GM18909 (cell line): ENCODE measurements around the gene FEZ2.

ENCODE experiments used
- ATAC-seq: cut with Tn5 transposase; IDR thresholded peaks from one replicate; pipeline ENCODE4 v1.9.1; 2021; ENCODE audit warnings: mild to moderate bottlenecking; ENCODE audit not compliant: unreplicated experiment, poor library complexity

Gene FEZ2

DNA sequence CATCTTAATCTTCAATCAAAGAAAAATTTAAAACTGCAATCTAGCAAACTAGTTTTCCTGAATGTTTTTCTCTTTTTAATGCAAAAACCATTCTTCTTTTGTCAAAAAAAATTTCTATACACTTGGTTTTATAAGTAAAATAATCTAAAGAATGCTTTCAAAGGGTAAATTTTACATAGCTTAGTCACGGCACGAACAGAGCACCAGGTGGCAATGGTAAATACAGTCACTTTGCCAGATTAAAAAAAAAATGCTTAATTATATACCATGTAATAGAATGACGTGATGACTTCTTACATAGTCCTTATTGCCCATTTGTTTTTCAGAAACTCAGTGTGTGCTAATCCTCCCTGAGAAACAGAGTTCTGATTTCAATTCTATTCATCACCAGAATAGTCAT, 10.4 kb downstream of the FEZ2 start:
- ATAC-seq: no peak

DNA sequence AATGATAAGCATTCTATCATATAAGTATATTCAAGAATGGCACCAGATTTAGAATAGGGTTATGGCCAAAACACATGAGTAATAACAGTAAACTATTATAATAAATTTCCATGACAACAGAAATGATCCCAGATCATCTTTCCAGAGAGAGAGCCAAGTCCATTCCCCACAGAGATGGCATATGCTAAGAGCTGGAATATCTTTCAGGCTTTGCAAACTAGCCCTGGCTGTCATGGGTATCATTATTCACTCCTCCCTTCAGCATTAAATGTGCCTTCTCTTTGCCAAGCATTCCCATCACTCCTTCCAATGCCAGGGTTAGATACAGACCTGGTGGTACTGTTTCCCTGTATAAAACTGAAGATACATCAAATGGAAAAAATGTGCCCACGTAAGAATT, 10.9 kb downstream of the FEZ2 start:
- no peak for ATAC-seq

DNA sequence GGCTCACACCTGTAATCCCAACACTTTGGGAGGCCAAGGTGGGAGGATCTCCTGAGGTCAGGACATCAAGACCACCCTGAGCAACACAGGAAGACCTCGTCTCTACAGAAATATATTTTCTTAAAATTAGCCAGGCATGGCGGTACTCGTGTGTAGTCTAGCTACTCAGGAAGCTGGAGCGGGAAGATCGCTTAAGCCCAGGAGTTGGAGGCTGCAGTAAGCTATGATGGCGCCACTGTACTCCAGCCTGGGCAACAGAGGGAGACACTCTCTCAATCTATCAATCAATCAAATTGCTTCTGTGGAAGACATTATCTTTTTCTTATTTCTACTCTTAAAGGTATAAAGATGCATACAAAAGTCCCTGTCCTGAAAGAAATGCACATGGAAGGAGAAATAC, 11.3 kb downstream of the FEZ2 start:
- no peak for ATAC-seq

DNA sequence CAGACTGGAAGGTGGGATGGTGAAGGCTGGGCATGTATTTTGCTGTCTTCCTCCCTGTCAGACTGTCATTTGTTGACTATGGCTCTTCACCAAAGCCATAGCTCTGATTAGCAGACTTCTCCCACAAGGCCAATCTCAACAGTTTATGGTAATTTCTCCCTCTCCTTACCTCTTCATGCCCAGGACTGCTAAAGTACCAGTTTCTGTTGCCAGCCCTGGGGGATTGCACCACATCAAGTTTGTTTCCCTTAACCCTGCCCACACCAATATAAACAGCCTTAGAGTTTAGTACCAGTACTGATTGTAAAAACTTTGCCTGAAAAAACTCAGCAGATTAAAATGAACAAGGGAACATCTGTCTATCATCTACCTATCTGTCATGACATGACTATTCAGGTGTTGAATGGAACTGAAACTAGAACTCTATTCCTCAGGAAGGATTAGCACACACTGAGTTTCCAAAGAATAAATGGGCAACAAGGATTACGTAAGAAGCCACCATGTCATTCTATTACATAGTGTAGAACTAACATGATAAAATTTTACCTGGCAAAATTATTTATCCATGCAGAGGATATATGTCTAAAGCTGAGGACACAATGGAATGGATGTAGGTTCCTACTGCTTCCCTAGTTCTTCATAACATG, 13.7 kb downstream of the FEZ2 start:
- ATAC-seq: no peak

DNA sequence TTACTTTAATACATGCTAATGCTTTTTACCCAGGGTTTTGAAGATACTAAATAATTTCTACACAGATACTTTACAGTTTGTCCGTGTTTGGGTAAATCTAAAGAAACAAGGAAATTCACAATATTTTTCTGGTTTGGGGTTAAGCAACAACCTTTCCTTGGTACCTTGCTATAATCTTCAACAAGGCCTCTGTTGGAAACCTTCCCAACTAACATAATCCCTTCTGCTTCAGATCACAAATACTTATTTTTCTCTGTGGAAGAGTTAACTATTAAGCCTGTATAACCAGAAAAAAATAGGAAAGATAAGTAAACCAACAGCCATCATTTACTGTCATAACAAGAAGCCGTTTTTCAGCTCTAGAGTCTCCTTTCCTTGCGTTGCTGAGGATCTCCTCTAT, 15.0 kb downstream of the FEZ2 start:
- no peak for ATAC-seq

DNA sequence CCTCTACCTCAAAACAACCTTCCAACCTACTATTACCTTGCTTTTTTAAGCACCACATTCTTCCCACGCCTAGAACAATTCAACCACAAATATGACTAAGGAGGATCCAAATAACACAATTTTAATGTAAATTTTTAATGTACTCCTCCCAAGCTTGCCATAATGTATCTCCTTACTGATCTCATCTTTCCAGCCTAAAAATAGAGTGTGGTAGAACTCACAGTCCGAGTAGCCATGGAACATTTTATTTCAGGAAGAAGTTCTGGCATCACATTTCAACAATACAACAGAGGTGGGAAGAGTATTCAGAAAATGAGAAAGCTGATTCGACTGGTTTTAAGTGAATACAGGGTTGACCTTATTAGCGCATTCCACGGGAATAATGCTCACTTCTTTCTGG, 15.4 kb downstream of the FEZ2 start:
- no peak for ATAC-seq

DNA sequence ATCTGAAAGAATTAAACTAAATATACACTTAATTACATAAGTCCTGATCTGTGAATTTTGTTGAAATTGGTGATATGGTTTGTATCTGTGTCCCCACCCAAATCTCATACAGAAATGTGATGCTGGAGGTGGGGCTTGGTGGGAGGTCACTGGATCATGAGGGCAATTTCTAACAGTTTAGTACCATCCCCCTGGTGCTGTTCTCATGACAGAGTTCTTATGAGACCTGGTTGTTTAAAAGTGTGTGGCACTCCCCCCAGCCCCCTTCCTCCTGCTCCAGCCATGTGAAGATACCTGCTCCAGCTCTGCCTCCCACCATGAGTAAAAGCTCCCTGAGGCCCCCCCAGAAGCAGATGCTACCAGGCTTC, 18.7 kb downstream of the FEZ2 start:
- ATAC-seq: no peak

DNA sequence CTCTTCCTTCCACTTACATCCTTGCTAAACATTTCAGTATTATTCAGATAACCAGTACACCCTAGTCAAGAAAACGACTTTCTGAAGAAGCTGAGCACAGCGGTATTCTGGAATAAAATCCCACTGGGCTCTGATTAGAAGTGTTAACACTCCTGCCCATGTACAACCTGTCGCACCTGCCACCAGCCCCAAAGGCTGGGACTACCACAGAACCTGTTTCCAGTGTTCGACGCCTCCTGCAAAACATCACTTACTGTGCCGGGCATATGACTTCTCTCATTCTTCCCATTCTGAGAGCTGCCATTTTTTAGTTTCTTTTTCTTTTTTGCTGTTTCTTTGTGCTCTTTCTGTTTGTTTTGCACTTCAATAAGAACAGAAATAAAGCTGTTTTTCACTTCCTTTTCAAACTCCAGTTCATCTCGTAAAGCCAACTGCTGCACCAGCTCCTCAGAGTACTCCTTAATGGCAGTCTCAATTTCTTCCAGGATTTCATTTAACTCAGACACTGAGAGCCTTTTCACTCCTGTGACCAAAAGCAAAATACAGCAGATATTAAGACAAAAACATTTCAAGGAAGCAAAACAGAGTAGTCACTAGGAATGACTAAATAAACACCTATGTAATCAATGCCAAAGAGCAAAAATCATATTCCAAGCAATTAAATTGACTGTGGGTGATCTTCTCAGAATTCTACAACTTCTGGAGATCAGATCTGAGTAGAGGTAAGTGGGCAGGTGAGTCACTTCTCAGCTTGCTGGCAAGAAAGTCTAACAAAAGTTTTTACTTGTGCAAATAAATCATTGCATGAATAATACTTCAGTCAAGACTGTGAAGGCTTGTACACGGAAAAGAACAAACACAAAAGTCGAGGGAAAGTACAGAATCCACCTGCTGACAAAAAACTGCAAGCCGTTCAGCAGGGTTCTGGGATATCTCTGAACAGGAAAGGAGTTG, 19.3 kb downstream of the FEZ2 start:
- ATAC-seq: no peak

DNA sequence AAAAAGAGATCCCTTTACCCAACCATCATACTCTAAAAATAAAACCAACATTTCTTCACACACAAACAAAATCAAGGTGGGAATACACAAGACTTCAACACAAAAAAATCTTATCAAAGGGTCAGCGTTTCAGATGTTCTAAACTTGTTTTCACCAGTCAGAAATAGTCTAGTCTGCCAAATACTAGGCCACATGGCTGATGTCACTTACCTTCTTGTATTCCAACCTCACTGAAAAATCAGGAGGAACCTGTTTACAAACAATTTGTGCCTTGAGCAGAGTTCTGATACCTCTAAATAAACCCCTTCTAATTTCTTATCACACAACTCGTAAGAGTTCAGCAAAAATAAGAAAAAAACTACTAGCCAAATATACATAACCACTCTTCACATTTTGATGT, 20.1 kb downstream of the FEZ2 start:
- no peak for ATAC-seq

DNA sequence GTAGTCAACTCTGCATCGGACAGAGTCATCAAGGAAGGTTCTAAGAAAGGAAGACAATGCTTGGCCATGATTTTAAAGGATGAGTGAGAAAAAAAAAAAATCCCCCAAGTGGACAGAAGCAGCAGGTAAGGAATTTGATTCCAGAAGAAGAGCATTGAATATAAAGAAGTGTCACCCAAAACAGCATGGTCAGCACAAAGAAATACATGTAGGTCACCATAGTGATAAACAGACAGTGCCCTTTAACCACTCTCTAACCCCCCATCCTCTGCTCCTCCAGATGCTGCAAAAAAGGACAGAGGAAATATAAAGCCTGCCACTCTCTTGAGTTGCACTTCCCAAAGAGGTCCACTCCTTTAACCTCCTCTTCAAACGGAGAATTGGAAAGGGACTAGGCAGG, 23.4 kb downstream of the FEZ2 start:
- ATAC-seq: no peak

DNA sequence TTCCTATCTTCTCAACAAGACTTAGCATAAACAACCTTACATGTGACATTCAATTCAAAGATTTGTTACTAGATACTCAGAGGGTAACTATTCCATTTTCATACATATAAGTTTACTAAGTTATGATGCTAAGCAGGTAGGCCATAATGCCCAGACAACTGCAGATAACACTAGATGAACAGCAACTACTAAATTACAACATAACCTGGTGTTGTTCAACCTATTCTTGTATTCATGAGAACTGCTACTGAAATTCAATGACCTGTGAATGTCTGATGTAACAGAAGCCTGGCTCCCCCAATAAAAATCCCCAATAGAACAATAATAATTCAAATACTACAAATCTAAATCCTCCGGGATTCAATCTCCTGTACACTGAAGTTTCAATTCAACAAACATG, 24.8 kb downstream of the FEZ2 start:
- ATAC-seq: no peak

DNA sequence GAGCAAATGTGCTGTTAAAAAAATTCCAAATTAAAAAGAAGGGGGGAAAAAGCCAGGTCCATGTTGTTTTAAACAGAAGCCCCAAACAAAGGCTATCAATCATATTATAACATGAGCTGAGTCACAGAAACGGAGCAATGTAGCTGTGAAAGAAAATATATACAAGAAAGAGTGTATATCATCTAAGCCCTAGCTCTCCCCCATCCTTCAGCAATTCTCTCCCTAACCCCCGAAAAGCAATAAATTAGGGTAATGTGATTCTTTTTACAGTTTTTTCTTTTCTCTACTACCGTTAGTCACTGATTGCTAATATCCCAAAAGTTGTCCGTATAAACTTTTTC, 25.3 kb downstream of the FEZ2 start:
- ATAC-seq: no peak

DNA sequence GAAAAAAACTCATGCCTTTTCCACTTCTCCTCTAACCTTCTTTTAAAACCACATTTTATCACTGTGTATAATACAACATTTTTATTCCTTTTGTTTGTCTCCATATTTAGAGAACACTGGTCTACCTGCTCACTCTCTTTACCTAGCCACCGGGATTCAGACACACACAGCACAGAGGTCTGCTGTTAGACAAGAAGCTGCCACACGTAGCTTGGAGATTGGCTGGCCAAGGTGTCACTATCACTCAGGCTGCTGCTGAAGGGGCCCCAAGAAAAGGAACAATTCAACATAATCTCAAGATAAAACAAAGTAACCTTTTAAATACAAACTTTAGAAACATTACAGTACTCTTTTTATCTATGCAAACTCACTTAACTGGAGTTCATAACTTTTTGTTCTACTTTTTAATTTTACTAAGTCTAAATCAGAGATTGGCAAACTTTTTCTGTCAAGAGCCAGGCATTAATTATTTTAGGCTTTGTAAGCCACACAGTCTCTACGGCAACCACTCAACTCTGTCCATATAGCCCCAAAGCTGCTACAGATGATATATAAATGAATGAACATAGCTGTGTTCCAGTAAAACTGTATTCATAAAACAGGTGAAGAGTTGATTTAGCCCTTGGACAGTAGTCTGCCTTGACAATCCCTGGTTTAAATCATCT, 25.8 kb downstream of the FEZ2 start:
- no peak for ATAC-seq

DNA sequence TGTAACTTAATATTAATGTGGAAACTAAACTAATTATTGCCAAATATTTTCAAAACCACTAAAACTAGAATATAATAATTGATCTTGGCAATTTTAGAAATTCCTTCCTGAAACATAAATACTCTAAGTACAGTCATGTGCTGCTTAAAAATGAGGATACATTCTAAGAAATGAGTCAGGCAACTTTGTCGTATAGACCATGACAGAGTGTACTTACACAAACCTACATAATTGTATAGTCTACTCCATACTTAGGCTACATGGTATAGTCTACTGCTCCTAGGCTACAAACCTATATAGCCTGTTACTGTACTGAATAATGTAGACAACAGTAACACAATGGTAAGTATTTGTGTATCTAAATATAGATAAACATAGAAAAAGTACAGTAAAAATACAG, 27.6 kb downstream of the FEZ2 start:
- ATAC-seq: no peak

DNA sequence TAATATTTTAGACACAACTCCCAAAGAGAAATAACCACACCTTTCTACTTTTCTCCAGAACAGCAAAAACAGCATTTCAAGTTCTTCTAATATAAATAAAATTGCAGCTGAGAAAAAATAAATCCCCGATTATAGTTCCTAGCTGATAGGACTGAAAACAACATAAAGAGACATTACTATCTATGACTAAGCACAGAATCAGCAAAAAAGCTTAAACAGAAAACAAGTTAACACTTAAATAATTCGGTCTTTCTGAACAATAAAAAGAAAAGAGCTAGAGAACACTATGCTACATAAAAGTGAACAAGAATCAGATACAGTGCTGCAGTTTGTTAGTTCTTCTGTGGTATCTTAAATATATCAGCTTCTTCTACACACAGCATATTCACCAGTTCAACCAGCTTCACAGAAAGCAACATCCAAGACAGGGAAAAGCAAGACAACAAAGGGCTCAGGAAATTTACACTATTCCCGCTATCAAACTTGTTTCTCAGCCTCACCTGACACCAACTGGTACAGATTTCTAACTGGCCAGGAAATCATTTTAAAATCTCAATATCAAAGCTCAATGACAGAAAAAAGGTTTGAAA, 28.6 kb downstream of the FEZ2 start:
- ATAC-seq: no peak

DNA sequence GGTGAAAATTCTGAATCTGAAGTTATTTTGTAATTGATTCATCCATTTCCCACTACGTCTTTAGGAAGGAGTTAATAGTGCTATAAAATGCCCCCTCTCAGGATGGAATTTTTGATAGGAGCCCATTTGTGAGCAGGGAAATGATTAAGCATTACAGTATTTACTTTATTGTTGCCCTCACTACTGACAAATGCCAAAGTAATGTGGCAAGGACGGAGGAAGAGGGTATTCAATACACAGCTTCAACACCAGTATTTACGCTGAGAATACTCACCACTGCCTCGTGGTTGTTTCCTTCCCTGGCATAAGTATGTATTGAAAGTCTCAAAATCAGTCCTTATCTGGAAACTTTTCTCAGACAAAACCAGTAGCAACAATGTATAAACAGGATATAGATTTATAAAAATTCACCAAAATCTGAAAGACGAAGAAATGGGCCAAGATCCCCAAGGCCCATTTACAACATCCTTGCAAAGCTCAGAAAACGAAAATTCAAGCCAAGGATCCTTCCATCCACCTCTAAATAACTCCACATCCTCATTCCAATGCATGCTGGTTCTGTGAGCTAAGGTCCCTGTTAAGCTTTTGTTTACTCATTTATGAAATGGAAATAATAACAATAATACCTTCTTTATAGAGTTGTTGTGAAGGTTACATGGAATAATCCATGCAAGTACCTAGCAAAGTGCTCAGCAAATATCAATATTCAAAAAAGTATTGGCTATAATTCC, 29.3 kb downstream of the FEZ2 start:
- ATAC-seq: no peak

DNA sequence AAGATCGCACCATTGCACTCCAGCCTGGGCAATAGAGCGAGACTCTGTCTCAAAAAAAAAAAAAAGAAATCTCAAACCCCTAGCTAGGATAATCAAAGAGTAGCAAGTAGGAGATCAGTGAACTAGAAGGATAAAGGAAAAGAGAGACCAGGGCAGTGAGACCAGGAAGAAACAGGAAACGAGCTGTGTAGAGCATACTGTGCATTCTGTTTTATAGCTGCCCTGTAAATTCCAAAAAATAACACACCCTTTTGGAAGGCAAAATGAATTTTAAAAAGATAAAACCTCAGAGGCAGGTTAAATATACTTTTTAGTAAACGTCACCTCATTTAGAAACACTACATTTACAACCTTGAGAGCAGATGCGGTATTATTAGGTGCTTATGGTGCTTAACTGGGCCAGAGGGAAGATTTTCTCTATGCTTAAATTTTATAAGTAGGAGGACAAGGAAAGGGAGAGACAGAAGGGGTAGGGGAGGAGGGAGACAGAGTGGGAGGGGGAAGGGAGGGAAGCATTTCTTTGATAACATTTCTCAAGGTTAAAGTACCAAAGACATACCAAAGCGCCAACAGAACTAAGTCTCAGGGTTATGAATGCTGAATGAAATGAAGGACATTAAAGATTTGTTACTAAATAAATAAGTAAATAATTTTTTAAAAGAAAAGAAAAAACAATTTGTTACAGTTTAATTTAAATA, 30.1 kb downstream of the FEZ2 start:
- no peak for ATAC-seq

DNA sequence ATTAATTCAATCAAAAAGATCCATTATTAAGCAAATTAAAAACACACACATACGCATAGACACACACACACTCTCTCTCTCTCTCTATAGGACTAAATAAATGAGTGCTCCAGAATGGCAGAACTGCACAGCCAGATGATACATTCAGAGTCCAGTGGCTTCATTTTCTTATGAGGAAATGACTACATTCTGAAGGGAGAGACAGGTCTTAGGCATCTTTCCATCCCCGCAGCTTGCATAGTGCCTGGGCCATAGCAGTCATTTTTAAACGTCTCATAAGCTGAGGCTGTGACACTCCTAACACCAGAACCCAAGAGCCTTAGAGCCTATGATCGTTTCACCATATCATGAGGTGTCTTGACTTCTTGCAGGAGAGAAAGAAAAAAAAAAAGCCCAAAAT, 31.1 kb downstream of the FEZ2 start:
- no peak for ATAC-seq

DNA sequence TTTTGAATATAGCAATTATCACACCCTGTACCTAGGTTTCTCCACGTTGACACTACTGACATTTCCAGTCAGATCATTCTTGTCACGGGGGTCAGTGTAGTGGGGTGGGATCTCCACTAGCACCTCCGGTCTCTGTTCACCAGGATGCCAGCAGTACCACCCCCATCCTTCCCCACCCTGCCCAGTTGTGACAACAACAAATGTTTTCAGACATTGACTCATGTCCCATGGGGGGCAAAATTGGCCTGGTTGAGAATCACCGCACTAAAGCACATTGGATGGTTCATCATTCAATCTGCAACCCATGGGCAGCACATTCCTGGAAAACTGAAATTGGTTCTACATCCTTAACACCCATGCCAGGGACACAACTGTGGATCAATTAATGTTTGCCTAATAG, 32.3 kb downstream of the FEZ2 start:
- ATAC-seq: no peak

DNA sequence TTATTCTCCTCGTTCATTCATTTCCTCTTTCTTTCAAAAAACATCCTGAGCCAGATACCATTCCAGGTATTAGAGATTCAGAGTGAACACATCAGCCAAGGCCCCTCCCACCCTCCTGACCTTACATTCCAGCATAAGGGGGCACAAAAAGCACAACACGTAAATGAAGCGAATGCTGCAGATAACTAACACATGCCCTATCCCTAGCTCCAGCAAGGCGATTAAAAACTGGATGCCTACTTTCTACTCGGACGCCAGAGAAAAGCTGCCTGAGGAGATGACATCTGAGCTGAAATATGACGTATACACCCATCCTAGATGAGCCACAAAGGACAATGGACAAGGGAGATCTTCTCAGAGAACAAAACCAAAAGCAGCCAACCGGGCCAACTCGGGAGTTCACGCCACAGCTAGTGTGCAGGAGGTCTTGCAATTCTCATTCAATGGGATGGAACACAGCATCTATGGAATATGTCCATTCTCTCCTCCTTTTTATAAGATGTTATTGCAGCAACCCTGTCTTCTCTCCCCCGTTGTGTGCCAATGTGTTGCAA, 33.5 kb downstream of the FEZ2 start:
- ATAC-seq: no peak
